Measurements from ENCODE around the gene TMEM106C.

Gene TMEM106C

GRCh38 chr12:47965581-47965980 lies 2.2 kb downstream of the TMEM106C start:
- Mint-ChIP-seq H3K36me3 (ENCODE audit: low read depth) (peaks cover 40% of the 10 kb centered on the region), H3K9me3 (no peaks in the 10 kb centered on the region), H3K27me3 (peaks cover 11% of the 10 kb centered on the region), H3K4me1 (peaks cover 33% of the 10 kb centered on the region), H3K4me3 (peak overlapping the region; percentile 95), H3K27ac (peak overlapping the region; percentile 17)
- ATAC-seq (no peak), DNase-seq (no peak)

GRCh38 chr12:47967461-47968321 lies 4.3 kb downstream of the TMEM106C start:
- no peak for DNase-seq
- no peak overlapping the region for H3K4me3 Mint-ChIP-seq
- H3K27me3 Mint-ChIP-seq = peaks cover 2% of the 10 kb centered on the region
- no peak overlapping the region for H3K27ac Mint-ChIP-seq
- peaks cover 40% of the 10 kb centered on the region for H3K36me3 Mint-ChIP-seq (ENCODE audit: low read depth)
- H3K9me3 Mint-ChIP-seq = no peaks in the 10 kb centered on the region
- peaks cover 33% of the 10 kb centered on the region for H3K4me1 Mint-ChIP-seq
- ATAC-seq = no peak

GRCh38 chr12:47969845-47970244 lies 6.4 kb downstream of the TMEM106C start:
- Mint-ChIP-seq H3K27me3 (no peaks in the 10 kb centered on the region), H3K9me3 (no peaks in the 10 kb centered on the region), H3K27ac (no peak overlapping the region), H3K36me3 (ENCODE audit: low read depth) (peaks cover 29% of the 10 kb centered on the region), H3K4me1 (peaks cover 14% of the 10 kb centered on the region), H3K4me3 (no peak overlapping the region)
- ATAC-seq (no peak), DNase-seq (no peak)

DNA sequence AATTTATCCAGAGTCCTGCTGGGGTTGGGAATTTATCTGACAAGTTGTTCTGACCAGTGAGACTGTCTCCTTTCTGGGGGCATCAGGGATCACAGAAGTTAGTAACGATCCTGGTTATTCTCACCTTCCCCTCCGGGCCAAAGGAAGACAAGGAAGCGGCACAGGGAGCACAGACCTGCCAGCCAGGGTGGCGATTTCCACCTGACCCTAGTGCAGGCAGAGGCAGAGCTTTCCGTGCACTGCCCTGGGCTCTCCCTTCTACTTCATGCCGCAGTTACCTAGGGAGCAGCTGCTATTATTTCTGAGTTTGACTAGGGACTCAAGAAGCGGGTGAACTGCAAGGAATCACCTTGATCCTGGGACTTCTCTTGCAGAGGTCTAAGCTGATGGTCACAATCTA lies 7.4 kb downstream of the TMEM106C start:
- Mint-ChIP-seq H3K4me1 (peaks cover 4% of the 10 kb centered on the region), H3K4me3 (no peak overlapping the region), H3K36me3 (ENCODE audit: low read depth) (peaks cover 19% of the 10 kb centered on the region), H3K27ac (no peak overlapping the region), H3K27me3 (no peaks in the 10 kb centered on the region), H3K9me3 (no peaks in the 10 kb centered on the region)
- DNase-seq (no peak), ATAC-seq (no peak)

GRCh38 chr12:47972895-47973294 lies 9.5 kb downstream of the TMEM106C start:
- no peaks in the 10 kb centered on the region for H3K4me1 Mint-ChIP-seq
- DNase-seq = no peak
- H3K9me3 Mint-ChIP-seq = no peaks in the 10 kb centered on the region
- no peak for ATAC-seq
- H3K36me3 Mint-ChIP-seq (ENCODE audit: low read depth) = peaks cover 6% of the 10 kb centered on the region
- H3K27ac Mint-ChIP-seq = no peak overlapping the region
- H3K4me3 Mint-ChIP-seq = no peak overlapping the region
- no peaks in the 10 kb centered on the region for H3K27me3 Mint-ChIP-seq

DNA sequence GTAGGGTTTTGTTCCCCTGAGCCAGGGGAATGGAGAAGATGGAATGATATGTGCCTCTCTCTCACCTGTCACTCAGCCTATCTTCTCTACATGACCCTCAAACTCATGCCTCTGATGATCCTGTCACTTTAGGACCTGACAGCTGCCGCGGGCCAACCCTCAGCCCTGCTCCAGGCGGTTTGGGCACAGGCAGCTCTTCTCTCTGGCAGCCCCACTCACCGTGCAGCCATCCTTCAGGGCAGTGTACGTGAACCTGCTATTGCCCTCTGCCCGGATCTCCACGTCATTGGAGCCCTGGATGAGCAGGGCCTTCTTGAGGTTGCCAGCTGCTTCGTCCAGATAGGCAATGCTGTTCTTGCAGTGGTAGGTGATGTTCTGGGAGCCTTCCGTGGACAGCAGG lies 10.5 kb downstream of the TMEM106C start:
- Mint-ChIP-seq H3K9me3 (no peaks in the 10 kb centered on the region), H3K27me3 (no peaks in the 10 kb centered on the region), H3K4me1 (no peaks in the 10 kb centered on the region), H3K27ac (no peak overlapping the region), H3K4me3 (no peak overlapping the region), H3K36me3 (ENCODE audit: low read depth) (no peaks in the 10 kb centered on the region)
- DNase-seq = no peak
- ATAC-seq = no peak

DNA sequence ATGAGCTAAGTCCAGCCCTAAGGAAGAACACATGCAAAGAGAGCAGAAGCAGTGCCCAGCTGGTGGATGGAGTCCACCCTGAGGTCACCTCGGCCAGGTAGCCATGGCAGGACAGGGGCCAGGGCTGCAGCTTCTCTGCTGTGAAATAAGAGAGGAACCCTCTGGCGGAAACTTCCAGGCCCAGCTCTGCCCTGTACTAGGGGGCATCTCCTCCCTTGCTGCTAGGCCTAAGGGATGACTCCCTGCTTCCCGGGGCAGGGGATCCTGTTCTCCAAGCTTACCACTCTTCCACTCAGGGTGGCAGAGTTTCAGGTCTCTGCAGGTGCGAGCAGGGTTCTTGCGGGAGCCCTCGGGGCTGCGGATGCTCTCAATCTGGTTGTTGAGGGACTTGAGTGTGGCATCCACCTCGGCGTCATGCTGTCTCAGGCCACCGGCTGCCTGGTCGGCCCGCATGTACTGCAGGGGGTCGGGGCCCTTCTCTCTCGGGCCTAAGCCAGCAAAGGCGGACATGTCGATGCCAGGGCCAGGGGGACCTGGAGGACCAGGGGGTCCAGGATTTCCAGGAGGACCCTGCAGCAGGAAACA lies 11.7 kb downstream of the TMEM106C start:
- H3K4me3 Mint-ChIP-seq = no peak overlapping the region
- ATAC-seq (no peak), DNase-seq (no peak)
- no peaks in the 10 kb centered on the region for H3K27me3 Mint-ChIP-seq
- no peak overlapping the region for H3K27ac Mint-ChIP-seq
- H3K4me1 Mint-ChIP-seq = no peaks in the 10 kb centered on the region
- no peaks in the 10 kb centered on the region for H3K9me3 Mint-ChIP-seq
- no peaks in the 10 kb centered on the region for H3K36me3 Mint-ChIP-seq (ENCODE audit: low read depth)

GRCh38 chr12:47975816-47976215 lies 12.4 kb downstream of the TMEM106C start:
- Mint-ChIP-seq H3K27ac (no peak overlapping the region), H3K36me3 (ENCODE audit: low read depth) (no peaks in the 10 kb centered on the region), H3K9me3 (no peaks in the 10 kb centered on the region), H3K27me3 (no peaks in the 10 kb centered on the region), H3K4me1 (no peaks in the 10 kb centered on the region), H3K4me3 (no peak overlapping the region)
- no peak for ATAC-seq
- no peak for DNase-seq

DNA sequence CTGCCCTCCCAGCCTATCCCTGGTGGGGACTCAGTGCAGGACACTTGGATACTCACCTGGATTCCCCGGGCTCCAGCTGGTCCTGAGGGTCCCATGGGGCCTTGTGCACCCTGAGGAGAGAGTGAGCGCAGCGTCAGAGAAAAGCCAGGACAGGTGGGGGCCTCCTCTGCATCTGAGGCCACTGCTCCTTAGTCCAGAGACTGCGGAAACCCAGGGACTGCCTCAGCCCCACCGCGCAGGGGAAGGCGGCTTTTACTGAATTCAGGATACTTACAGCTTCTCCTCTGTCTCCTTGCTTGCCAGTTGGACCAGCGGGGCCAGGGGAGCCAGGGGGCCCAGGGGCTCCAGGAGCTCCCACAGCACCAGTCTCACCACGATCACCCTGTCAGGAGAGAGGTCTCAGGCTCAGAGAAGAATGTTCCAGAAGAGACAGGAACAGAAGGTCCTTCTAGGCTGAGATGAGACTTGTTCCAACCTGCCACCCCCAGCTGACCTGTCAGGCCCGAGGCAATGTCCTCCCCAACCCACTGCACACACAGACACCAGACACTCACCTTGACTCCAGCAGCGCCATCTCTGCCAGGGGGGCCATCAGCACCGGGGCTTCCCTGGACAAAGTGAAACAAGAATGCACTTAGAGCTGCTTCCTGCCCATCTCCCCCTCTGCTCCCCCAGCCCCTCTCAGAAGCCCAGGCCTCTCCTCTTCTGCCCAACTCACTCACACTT lies 13.8 kb downstream of the TMEM106C start:
- Mint-ChIP-seq H3K27ac (no peak overlapping the region), H3K27me3 (no peaks in the 10 kb centered on the region), H3K36me3 (ENCODE audit: low read depth) (no peaks in the 10 kb centered on the region), H3K9me3 (no peaks in the 10 kb centered on the region), H3K4me1 (no peaks in the 10 kb centered on the region), H3K4me3 (no peak overlapping the region)
- ATAC-seq (no peak), DNase-seq (no peak)

- ATAC-seq = no peak
- Mint-ChIP-seq H3K27ac (no peak overlapping the region), H3K4me1 (no peaks in the 10 kb centered on the region), H3K4me3 (no peak overlapping the region), H3K9me3 (no peaks in the 10 kb centered on the region), H3K36me3 (ENCODE audit: low read depth) (no peaks in the 10 kb centered on the region), H3K27me3 (no peaks in the 10 kb centered on the region)
- no peak for DNase-seq
Observed at GRCh38 chr12:47977772-47978597, 14.6 kb downstream of the TMEM106C start.

DNA sequence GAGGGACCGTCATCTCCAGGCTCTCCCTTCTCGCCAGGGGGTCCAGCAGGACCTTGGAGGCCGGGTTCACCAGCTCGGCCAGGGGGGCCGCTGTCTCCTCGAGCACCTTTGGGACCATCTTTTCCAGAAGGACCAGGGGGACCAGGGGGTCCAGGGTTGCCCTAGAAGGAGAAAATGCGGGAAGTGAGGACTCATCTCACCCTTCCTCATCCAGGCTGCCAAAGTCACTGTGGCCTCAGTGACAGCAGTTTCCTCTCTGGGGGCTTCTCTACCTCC lies 15.1 kb downstream of the TMEM106C start:
- no peak for ATAC-seq
- no peak overlapping the region for H3K27ac Mint-ChIP-seq
- no peak overlapping the region for H3K4me3 Mint-ChIP-seq
- DNase-seq = no peak
- H3K27me3 Mint-ChIP-seq = peaks cover 1% of the 10 kb centered on the region
- no peaks in the 10 kb centered on the region for H3K36me3 Mint-ChIP-seq (ENCODE audit: low read depth)
- no peaks in the 10 kb centered on the region for H3K9me3 Mint-ChIP-seq
- H3K4me1 Mint-ChIP-seq = no peaks in the 10 kb centered on the region

GRCh38 chr12:47979166-47979565 lies 15.8 kb downstream of the TMEM106C start:
- peaks cover 1% of the 10 kb centered on the region for H3K27me3 Mint-ChIP-seq
- no peaks in the 10 kb centered on the region for H3K4me1 Mint-ChIP-seq
- ATAC-seq (no peak), DNase-seq (no peak)
- H3K9me3 Mint-ChIP-seq = no peaks in the 10 kb centered on the region
- no peak overlapping the region for H3K4me3 Mint-ChIP-seq
- H3K36me3 Mint-ChIP-seq (ENCODE audit: low read depth) = no peaks in the 10 kb centered on the region
- H3K27ac Mint-ChIP-seq = no peak overlapping the region

- ATAC-seq = no peak
Observed at GRCh38 chr12:47979686-47980085, 16.3 kb downstream of the TMEM106C start.

DNA sequence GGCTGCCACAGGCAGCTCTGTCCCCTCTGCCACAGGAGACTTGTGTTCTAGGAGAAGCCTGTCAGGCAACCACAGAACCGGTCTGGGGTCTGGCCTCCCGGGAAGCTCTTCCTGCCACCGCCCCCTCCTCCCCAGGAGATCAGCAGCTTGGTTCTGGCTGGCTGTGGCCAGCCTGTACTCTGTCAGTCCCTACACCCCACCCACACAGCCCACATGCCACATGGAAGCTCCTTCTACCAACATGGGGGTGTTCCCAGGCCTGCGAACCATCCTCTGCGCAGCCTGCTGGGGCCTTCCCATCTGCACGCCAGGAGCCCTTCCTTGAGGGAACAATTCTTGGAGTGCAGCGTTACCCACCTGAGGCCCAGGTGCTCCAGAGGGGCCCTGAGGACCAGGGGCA lies 16.8 kb downstream of the TMEM106C start:
- ATAC-seq (no peak), DNase-seq (no peak)
- H3K36me3 Mint-ChIP-seq (ENCODE audit: low read depth) = no peaks in the 10 kb centered on the region
- H3K27me3 Mint-ChIP-seq = peaks cover 4% of the 10 kb centered on the region
- H3K9me3 Mint-ChIP-seq = no peaks in the 10 kb centered on the region
- no peak overlapping the region for H3K27ac Mint-ChIP-seq
- no peak overlapping the region for H3K4me3 Mint-ChIP-seq
- H3K4me1 Mint-ChIP-seq = no peaks in the 10 kb centered on the region

More at GRCh38 chr12:47979686-47980085, 16.3 kb downstream of the TMEM106C start:
- no peaks in the 10 kb centered on the region for H3K36me3 Mint-ChIP-seq (ENCODE audit: low read depth)
- no peaks in the 10 kb centered on the region for H3K9me3 Mint-ChIP-seq
- no peak overlapping the region for H3K4me3 Mint-ChIP-seq
- H3K4me1 Mint-ChIP-seq = no peaks in the 10 kb centered on the region
- no peak overlapping the region for H3K27ac Mint-ChIP-seq
- DNase-seq = no peak
- H3K27me3 Mint-ChIP-seq = peaks cover 1% of the 10 kb centered on the region

Measured in activated naive CD8-positive, alpha-beta T cell treated with anti-CD3 and anti-CD28 coated beads, Interleukin-2, amount 50 U/mL, for 24 hours (primary cell).